Skeletal muscle tissue (tissue), 4 donors: ENCODE data around the gene GMCL1. TPM values are rescaled to one million over a fixed set of nuclear protein-coding genes. Genes with fewer than 3 reads are reported as not detected.
A peak's percentile ranks its signal among the peaks of the same experiment; 100 is the strongest.
"Not testable (repeated sequence)": the region's sequence is repeated elsewhere in the genome, so short reads cannot be mapped to it uniquely, and the experiment has no call there.

ENCODE experiments used
- H3K27ac ChIP-seq: one replicate; pipeline ENCODE4 v1.7.0; 2013; ENCODE audit warnings: mild to moderate bottlenecking, low read depth, low read length, inconsistent platforms
- H3K27me3 ChIP-seq, 3 donors: one replicate each; pipeline ENCODE4 v1.7.0; 2013; ENCODE audit warnings: low read length in 3 of 3; ENCODE audit not compliant: control insufficient read depth in 3 of 3, insufficient read depth in 3 of 3
- H3K36me3 ChIP-seq, 3 donors: one replicate each; pipeline ENCODE4 v1.7.0; 2013; ENCODE audit warnings: low read length in 3 of 3; ENCODE audit not compliant: control insufficient read depth in 3 of 3, insufficient read depth in 3 of 3
- H3K4me1 ChIP-seq, 3 donors: one replicate each; pipeline ENCODE4 v1.7.0; 2013; ENCODE audit warnings: low read length in 3 of 3, mild to moderate bottlenecking in 3 of 3; ENCODE audit not compliant: control insufficient read depth in 3 of 3, insufficient read depth in 3 of 3
- H3K4me3 ChIP-seq, 3 donors: one replicate each; pipeline ENCODE4 v1.7.0; 2013; ENCODE audit warnings: low read length in 3 of 3
- H3K9ac ChIP-seq, 3 donors: one replicate each; pipeline ENCODE4 v1.7.0; 2013; ENCODE audit warnings: low read length in 3 of 3, mild to moderate bottlenecking in 3 of 3, moderate library complexity in 2 of 3, low read depth in 1 of 3
- H3K9me3 ChIP-seq, 3 donors: one replicate each; pipeline ENCODE4 v1.7.0; 2013; ENCODE audit warnings: low read length in 3 of 3; ENCODE audit not compliant: control insufficient read depth in 3 of 3
- total RNA-seq: library from RNA; depleted of rRNA; stranded (reverse); fragments of >200 nt; gene quantifications from one replicate; pipeline ENCODE4 v1.2.3, GENCODE V29; 2014
- donor health status: Osteomylitis.

Gene GMCL1
- total RNA-seq, 1 donor from 2014 or later, result 7.8 TPM

DNA sequence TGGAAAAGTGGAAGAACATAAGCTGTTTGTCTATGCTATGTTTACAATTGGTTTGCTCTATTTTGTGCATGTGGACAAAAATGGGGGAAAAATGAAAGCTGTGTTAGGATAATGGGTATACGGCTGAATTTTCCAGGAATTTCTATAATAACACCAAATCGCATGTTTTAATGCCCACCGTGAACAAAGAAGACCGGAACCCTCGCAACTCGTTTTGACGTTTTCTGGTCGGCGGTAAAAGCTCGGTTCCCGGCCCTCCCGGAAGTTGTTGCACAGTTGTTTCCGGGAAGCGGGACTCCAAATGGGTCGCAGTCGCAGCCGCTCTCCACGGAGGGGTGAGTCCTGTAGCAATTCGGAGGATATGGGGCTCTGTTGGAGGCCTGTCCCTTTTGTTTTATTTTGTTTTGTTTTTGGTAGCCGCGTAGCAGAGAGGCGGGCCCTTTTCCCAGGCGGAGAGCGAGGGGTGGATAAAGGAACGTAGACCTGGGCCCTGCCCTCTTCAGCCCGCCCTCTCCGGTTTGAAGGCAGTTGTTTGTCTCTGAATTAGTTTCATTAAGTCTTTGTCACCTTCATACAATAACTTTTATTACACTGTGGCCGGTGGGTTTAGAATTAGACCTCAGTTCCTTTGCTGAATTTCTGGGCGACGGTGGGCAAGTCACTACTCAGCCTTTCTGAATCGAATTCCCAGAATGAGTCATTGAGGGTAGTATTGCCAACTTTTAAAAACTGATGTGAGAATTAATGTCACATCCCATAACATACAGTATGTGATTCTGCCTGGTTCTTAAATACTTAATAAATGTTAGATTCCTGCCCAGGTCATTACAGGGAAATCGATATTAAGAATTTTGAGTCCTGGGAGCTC is 64.5 kb downstream of the GMCL1 start, which contains the start of gene SNRNP27:
TSS of gene SNRNP27 (plus strand) at position 273 of the 868 bp plus-strand sequence. CDS start at position 302, 29 bp downstream.
- H3K4me3 ChIP-seq, result peak within 1 kb of the TSS; percentile 71 to 95 (median 91)
- peak within 1 kb of the TSS; percentile 90 to 97 (median 96) for H3K9ac ChIP-seq
- H3K27ac ChIP-seq, result peak within 1 kb of the TSS; percentile 86

DNA sequence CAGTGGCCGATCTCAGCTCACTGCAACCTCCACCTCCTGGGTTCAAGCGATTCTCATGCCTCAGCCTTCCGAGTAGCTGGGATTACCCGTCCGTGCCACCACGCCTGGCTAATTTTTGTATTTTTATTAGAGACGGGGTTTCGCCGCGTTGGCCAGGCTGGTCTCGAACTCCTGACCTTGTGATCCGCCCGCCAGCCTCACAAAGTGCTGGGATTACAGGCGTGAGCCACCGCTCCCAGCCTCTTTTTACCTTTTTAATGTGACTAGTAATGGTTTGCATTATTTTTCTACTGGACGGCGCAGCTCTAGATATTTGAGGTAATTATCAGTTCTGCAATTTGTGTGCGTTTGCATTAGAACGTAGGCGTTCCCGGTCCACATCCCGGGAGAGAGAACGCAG is 65.3 kb downstream of the GMCL1 start:
- Histone ChIP-seq H3K4me3 (peak overlapping the region; percentile 71 to 95 (median 91)), H3K9ac (peak overlapping the region; percentile 90 to 97 (median 96)), H3K36me3 (peaks cover 12 to 26% (median 18%) of the 10 kb centered on the region in 3 donors), H3K4me1 (peaks cover 7 to 18% (median 9%) of the 10 kb centered on the region in 3 donors), H3K27ac (peak overlapping the region; percentile 86)
- H3K27me3 ChIP-seq, H3K9me3 ChIP-seq: not testable (repeated sequence)

More for the DNA sequence above, 64.5 kb downstream of the GMCL1 start, which contains the start of gene SNRNP27:
- H3K27me3 ChIP-seq, result no peaks in the 10 kb centered on the region
- peaks cover 7 to 18% (median 9%) of the 10 kb centered on the region in 3 donors for H3K4me1 ChIP-seq
- no peaks in the 10 kb centered on the region for H3K9me3 ChIP-seq
- H3K36me3 ChIP-seq, result peaks cover 12 to 24% (median 15%) of the 10 kb centered on the region in 3 donors

DNA sequence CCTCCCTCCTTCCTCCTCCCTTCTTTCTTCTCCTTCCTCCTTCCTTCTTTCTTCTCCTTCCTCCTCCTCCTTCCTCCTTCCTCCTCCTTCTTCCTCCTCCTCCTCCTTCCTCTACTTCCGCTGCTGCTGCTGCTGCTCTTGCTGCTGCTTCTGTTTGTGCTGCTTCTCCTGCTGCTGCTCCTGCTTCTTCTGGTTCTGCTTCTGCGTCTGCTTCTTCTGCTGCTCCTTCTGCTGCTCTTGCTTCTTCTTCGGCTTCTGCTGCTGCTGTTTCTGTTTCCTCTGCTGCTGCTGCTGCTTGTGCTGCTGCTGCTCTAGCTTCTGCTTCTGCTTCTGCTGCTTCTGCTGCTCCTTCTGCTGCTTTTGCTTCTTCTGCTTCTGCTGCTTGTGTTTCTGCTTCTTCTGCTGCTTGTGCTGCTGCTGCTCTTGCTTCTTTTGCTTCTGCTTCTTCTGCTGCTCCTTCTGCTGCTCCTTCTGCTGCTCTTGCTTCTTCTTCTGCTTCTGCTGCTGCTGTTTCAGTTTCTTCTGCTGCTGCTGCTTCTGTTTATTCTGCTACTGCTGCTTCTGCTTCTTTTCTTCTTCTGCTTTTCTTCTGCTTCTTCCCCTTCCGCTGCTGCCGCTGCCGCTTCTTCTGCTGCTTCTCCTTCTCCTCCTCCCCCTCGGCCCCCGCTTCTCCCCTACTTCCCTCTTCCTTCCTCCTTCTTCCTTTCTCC is 72.9 kb downstream of the GMCL1 start:
- Histone ChIP-seq H3K27me3 (no peaks in the 10 kb centered on the region), H3K9ac (peak overlapping the region in 1 of 3 donors; percentile 21), H3K36me3 (peaks cover 22 to 45% (median 45%) of the 10 kb centered on the region in 3 donors), H3K4me3 (no peak overlapping the region), H3K4me1 (no peaks in the 10 kb centered on the region), H3K9me3 (no peaks in the 10 kb centered on the region), H3K27ac (no peak overlapping the region)

DNA sequence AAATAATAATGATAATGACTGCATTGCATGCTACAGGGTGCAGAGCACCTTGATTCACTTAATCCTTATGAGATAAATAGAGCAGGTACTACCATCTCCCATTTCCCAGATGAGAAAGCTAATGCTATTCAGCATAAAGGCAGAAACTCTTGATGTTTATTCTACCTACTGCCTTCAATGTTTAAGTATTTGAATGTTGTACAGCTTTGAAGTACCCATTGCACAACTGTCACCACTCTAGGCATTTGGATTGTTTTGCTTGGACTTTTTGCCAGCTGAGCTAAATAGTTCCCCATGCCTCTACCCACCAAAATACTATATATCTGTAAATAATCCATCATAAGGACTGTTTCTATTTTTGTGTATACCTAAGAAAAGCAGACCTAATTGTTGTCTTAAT is 77.8 kb downstream of the GMCL1 start:
- H3K27me3 ChIP-seq, result no peaks in the 10 kb centered on the region
- H3K27ac ChIP-seq, result no peak overlapping the region
- peaks cover 11 to 45% (median 25%) of the 10 kb centered on the region in 3 donors for H3K36me3 ChIP-seq

DNA sequence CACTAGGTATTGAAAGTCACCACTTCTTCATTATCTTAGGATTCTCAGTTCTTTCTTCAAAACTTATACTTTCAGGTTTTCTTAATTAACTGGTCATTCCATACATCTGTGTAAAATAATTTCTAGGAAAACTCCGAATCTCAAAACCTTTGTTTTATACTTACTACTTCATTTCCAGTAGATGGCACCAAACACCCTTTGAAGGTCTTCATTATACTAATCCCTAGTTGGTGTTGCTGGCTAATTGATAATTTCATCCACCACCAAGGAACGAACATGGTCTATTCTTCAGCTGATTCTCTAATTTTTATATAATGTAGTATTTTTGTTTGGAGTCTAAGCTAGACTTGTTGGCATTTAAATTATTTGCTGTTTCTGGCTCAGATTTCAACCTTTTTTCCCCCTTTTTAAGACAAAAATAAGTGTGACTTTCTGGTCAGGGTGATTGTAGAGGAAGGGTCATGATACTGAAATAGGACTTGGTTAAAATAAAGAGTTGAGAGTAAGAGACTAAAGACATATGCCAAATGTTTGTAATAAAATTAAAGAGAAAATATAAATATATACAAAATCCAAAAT is 82.6 kb downstream of the GMCL1 start:
- Histone ChIP-seq H3K4me3 (no peak overlapping the region), H3K36me3 (peaks cover 9 to 35% (median 12%) of the 10 kb centered on the region in 3 donors), H3K9ac (no peak overlapping the region)

More for the DNA sequence above, 77.8 kb downstream of the GMCL1 start:
- Histone ChIP-seq H3K4me1 (no peaks in the 10 kb centered on the region), H3K9ac (no peak overlapping the region), H3K9me3 (no peaks in the 10 kb centered on the region), H3K4me3 (no peak overlapping the region)

DNA sequence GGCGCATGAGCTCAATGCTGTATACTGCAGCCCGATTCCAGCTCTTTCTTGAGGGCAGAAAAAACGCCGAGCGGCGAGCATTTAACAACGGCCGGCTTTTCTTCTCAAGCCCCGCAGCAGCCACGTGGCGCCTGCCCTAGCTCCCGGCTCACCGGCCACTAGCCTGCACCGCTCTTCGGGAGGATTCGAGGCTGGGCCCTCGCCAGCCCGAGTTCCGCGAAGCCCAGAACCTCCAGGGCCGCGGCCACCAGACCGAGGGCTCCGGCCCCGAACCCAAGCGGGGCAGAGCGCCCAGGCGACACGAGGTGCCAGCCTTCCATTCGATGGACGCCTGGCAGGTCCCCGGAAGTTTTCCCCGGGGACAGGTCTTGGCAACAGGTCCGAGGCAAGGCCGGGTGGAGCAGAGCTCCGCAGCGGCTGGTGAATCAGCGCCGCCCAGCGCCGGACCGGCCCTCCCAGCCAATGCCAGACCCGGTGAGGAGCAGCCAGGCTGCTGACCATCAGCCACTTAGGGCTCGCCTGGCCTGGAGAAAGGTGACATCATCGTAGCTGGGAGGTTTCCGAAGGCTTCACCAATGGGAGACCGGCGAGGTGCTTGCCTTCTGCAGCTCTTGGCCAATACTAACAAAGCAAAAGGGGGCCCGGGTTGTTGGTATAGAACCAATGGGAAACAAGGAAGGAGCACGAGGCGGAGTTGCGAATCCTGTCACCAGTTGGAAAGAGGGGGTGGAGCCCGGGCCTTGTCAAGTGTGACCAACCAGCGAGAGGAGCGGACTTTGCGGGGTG is 84.9 kb downstream of the GMCL1 start:
- H3K4me1 ChIP-seq, result peaks cover 11 to 22% (median 16%) of the 10 kb centered on the region in 3 donors
- peaks cover 5 to 18% (median 5%) of the 10 kb centered on the region in 3 donors for H3K36me3 ChIP-seq

More for the DNA sequence above, 82.6 kb downstream of the GMCL1 start:
- peak overlapping the region; percentile 46 for H3K27ac ChIP-seq
- no peaks in the 10 kb centered on the region for H3K9me3 ChIP-seq
- no peaks in the 10 kb centered on the region for H3K27me3 ChIP-seq
- peaks cover 11 to 19% (median 14%) of the 10 kb centered on the region in 3 donors for H3K4me1 ChIP-seq

DNA sequence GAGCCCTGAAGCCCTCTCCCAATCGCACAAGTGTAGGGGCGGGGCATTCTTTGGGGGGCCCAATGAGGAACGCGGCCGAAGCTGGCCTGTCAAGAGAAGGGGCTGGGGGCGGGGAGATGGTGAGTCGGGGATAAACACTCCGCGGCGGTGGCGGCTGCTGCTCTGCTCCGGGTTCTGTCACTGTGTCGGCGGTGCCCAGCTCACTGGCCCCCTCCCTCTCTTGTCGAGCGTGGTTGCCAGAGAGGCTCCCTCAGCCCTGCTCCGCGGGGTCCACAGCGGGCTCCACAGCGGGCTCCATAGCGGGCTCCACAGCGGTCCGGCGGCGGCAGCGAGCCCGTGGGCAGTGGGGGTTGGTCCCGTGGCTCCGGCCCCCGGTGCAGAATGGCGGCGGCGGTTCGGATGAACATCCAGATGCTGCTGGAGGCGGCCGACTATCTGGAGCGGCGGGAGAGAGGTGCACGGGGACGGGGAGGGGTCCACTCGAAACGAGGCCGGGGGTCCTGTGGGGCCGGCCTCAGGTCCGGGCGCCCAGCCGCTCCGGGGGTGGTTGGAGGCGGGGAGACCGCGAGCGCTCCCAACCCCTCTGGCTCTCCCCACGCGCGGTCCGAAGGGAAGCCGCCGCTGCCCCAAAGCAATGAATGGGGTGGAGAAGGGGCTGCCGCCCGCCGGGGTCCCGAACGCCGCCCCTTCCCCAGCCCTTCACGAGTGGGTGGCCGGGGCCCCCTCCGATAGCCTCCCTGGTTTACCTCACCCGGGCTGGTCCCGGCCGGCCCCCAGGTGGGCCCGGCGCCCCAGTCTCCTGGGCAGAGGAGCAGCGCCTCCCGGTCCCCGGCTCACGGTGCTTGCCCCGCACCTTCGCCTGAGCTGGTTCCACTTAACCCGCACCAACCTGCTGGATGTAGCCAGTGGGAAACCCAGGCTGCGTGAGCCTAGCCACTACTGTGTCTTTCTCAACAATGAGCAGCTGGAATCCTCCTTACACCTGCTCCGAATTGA is 85.8 kb downstream of the GMCL1 start, which contains the start of gene MXD1:
TSS of gene MXD1 (plus strand) at position 160 of the 996 bp plus-strand sequence. CDS start at position 382, 222 bp downstream.
- Histone ChIP-seq H3K27me3 (no peaks in the 10 kb centered on the region), H3K36me3 (peaks cover 5 to 15% (median 9%) of the 10 kb centered on the region in 3 donors), H3K9ac (peak within 1 kb of the TSS; percentile 80 to 91 (median 91)), H3K27ac (peak within 1 kb of the TSS; percentile 95), H3K4me1 (peaks cover 11 to 22% (median 16%) of the 10 kb centered on the region in 3 donors), H3K4me3 (peak within 1 kb of the TSS; percentile 75 to 89 (median 82)), H3K9me3 (no peaks in the 10 kb centered on the region)

More for the DNA sequence above, 84.9 kb downstream of the GMCL1 start:
- H3K4me3 ChIP-seq, result peak overlapping the region; percentile 75 to 89 (median 77)
- peak overlapping the region; percentile 79 to 91 (median 90) for H3K9ac ChIP-seq
- no peaks in the 10 kb centered on the region for H3K9me3 ChIP-seq
- H3K27ac ChIP-seq, result peak overlapping the region; percentile 95
- H3K27me3 ChIP-seq, result no peaks in the 10 kb centered on the region

DNA sequence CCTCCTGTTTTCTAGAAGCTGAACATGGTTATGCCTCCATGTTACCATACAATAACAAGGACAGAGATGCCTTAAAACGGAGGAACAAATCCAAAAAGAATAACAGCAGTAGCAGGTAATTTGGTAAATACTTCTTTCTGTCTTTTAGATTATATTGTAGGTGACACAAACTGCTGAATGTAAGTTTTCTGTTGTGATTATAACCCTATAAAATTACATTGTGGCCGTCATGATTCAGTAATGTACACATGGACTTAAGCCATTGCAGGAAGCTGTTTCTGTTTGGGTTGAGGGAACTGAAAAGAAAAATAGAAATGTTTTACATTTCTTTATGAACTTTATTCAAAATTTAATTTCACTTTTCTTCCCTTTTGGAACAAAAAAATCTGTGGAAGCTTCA is 86.6 kb downstream of the GMCL1 start:
- Histone ChIP-seq H3K27me3 (no peaks in the 10 kb centered on the region), H3K36me3 (peaks cover 0 to 18% (median 11%) of the 10 kb centered on the region in 3 donors), H3K9me3 (no peaks in the 10 kb centered on the region), H3K4me1 (peaks cover 11 to 22% (median 16%) of the 10 kb centered on the region in 3 donors), H3K4me3 (peak overlapping the region; percentile 72 to 84 (median 82)), H3K9ac (peak overlapping the region; percentile 44 to 91 (median 86)), H3K27ac (no peak overlapping the region)
